Right lobe of liver (tissue), 6 donors: ENCODE measurements around the gene COL1A2. TPM values are rescaled to one million over a fixed set of nuclear protein-coding genes. Genes with fewer than 3 reads are reported as not detected.

ENCODE experiments used
- ATAC-seq, 4 donors: fragments of 200-7000 bp; cut with Tn5 transposase; one replicate each; pipeline ENCODE4 v1.9.1; 2020; ENCODE audit warnings: mild to moderate bottlenecking in 4 of 4, moderate library complexity in 4 of 4
- DNase-seq, 3 donors: peaks; one replicate each; pipeline ENCODE4 v3.0.0-alpha.2; 2020
- H3K27ac ChIP-seq, 3 donors: fragments of 200-600 bp; one replicate each; pipeline ENCODE4 v1.8.0; 2022
- H3K27me3 ChIP-seq, 2 donors: fragments of 200-600 bp; one replicate each; pipeline ENCODE4 v1.8.0; 2022
- H3K36me3 ChIP-seq, 4 donors: fragments of 200-600 bp; sonication (generic) in 1 of 4; one replicate each; pipeline versions ENCODE4 v1.5.1 to v1.8.0; 2017 to 2022; ENCODE audit warnings: control low read depth in 1 of 4
- H3K4me1 ChIP-seq, 4 donors: fragments of 200-600 bp; sonication (generic) in 1 of 4; one replicate each; pipeline versions ENCODE4 v1.5.1 to v1.8.0; 2017 to 2022; ENCODE audit warnings: control low read depth in 1 of 4
- H3K4me3 ChIP-seq, 3 donors: fragments of 200-600 bp; one replicate each; pipeline ENCODE4 v1.8.0; 2022
- H3K9me3 ChIP-seq, 4 donors: fragments of 200-600 bp; sonication (generic) in 1 of 4; one replicate each; pipeline versions ENCODE4 v1.5.1 to v1.8.0; 2017 to 2022; ENCODE audit warnings: control low read depth in 1 of 4
- POLR2A ChIP-seq: fragments of 450-650 bp; IDR thresholded peaks from one replicate; pipeline ENCODE4 v1.6.1; 2017; ENCODE audit warnings: antibody characterized with exemption, mild to moderate bottlenecking
- WGBS: methylation state at CpG from one replicate; pipeline ENCODE4 v1.1.6; 2018; ENCODE audit warnings: low coverage, low lambda C conversion rate; ENCODE audit not compliant: insufficient coverage; ENCODE audit errors: missing lambda C conversion rate; 5-methylcytosine and 5-hydroxymethylcytosine counted together
- intact Hi-C, 2 donors: fragments of 100-400 bp; cut with DNase I; formaldehyde crosslinking; loops; one replicate each; pipeline versions ENCODE4 v1.11.2 to v1.14.1; 2022
- total RNA-seq, 6 experiments: library from RNA; depleted of rRNA in 2 of 6; stranded (reverse); fragments of >200 nt in 2 of 6; fragmentation: NEBNext Ultra II Directional in 3 of 6; extraction: Animal tissue kit (Norgen Biotek cat#: 25700) in 3 of 6; gene quantifications; one replicate each; pipeline versions ENCODE4 v1.1.0 to v1.2.4, GENCODE V29; 2016 to 2023
- TF ChIP-seq, protein P1 (sequence below), 4 donors: fragments of 200-600 bp in 3 of 4; fragments of 450-650 bp in 1 of 4; IDR thresholded peaks; one replicate each; pipeline versions ENCODE4 v1.5.1 to v1.8.0; 2016 to 2022; ENCODE audit warnings: antibody characterized with exemption in 4 of 4, mild to moderate bottlenecking in 2 of 4
- donor health status: DM: no; HTN: yes; CAD: no.
- donor health status: DM: no; HTN: no; CAD: no.
- donor health status: DM: no; HTN: no; CAD: no.
- donor health status: DM: no; HTN: yes; CAD: no.
- donor health status: DM: no; HTN: yes; CAD: no.

COL1A2 gene
- total RNA-seq, 6 experiments from 2014 or later, result 5.6 to 49.8 (median 18.4) TPM

DNA sequence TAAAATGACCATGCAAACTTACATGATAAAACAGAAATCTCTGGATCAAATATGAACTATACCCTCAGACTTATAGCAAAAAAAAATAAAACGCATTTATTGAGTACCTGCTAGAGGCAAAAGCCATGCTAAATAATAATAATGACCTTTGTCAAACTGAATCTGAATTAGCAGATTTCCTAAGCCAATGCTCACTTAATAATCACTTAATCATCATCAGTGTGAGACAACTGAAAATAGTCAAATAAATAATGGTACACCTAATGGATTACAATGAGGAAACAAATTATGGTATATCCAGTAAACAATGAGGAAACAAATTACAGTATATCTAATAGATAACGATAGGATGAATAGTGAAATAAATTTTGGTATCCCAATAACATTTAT lies 37.6 kb downstream of the COL1A2 start:
- H3K4me1 ChIP-seq, result no peaks in the 10 kb centered on the region
- WGBS, result 49% methylated on average over 2 of the region's 2 CpGs
- DNase-seq, result no peak
- no peaks in the 10 kb centered on the region for H3K9me3 ChIP-seq
- no peak for TF ChIP-seq POLR2A
- TF ChIP-seq, protein P1, sequence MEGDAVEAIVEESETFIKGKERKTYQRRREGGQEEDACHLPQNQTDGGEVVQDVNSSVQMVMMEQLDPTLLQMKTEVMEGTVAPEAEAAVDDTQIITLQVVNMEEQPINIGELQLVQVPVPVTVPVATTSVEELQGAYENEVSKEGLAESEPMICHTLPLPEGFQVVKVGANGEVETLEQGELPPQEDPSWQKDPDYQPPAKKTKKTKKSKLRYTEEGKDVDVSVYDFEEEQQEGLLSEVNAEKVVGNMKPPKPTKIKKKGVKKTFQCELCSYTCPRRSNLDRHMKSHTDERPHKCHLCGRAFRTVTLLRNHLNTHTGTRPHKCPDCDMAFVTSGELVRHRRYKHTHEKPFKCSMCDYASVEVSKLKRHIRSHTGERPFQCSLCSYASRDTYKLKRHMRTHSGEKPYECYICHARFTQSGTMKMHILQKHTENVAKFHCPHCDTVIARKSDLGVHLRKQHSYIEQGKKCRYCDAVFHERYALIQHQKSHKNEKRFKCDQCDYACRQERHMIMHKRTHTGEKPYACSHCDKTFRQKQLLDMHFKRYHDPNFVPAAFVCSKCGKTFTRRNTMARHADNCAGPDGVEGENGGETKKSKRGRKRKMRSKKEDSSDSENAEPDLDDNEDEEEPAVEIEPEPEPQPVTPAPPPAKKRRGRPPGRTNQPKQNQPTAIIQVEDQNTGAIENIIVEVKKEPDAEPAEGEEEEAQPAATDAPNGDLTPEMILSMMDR (IDR thresholded peaks at IDR 0.05), result no peak
- H3K27me3 ChIP-seq, result no peaks in the 10 kb centered on the region
- no peaks in the 10 kb centered on the region for H3K36me3 ChIP-seq
- intact Hi-C loops, result no loop called here
- H3K27ac ChIP-seq, result no peak overlapping the region
- ATAC-seq, result no peak
- H3K4me3 ChIP-seq, result no peak overlapping the region

DNA sequence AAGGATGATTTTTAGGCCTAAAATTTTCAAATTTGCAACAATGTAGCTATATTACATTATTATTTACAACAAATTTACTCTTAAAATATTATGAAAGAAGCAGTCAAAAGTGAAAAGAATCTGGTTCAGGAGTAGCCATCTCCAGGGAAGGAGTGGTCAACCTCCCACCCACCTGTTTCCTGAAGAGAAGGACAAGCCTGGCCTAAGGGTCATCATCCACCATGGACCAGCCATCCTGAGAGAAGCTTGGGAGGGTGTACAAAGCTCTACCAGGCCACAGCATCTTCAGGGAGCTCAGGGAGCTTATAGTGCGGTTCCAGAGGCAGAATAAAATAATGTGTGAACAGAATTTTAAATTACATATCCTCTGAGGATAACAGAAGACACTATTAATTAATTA lies 38.1 kb downstream of the COL1A2 start:
- no peaks in the 10 kb centered on the region for H3K4me1 ChIP-seq
- intact Hi-C loops, result no loop called here
- 57% methylated on average over 1 of the region's 1 CpG for WGBS

DNA sequence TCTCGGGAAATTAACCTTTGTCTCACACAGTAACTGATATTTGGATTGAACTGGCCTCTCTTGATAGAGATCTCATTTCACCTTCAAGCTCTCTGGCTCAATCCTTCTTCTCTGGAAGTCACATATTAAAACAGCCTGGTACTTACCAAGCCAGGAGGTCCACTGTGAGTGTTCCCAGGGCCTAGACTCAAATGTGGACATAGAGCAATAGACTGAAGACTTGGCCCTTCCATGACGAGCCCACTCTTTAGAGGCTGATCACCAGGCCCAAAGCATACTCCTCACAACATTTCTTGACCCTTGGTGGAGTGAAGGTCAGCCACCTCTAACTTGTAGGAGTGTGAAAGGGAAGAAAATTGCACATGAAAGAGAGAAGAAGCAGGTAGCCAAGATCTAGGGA lies 38.5 kb downstream of the COL1A2 start:
- no peak for ATAC-seq
- WGBS, result 68% methylated on average over 2 of the region's 2 CpGs
- TF ChIP-seq POLR2A, result no peak
- TF ChIP-seq, protein P1 (IDR thresholded peaks at IDR 0.05), result no peak
- H3K4me1 ChIP-seq, result no peaks in the 10 kb centered on the region
- no peaks in the 10 kb centered on the region for H3K36me3 ChIP-seq
- no peak for DNase-seq
- H3K27me3 ChIP-seq, result no peaks in the 10 kb centered on the region
- H3K4me3 ChIP-seq, result no peak overlapping the region
- no peak overlapping the region for H3K27ac ChIP-seq
- no peaks in the 10 kb centered on the region for H3K9me3 ChIP-seq
- intact Hi-C loops, result no loop called here

More for the DNA sequence above, 38.1 kb downstream of the COL1A2 start:
- ATAC-seq (no peak), DNase-seq (no peak)
- Histone ChIP-seq H3K36me3 (no peaks in the 10 kb centered on the region), H3K27me3 (no peaks in the 10 kb centered on the region), H3K27ac (no peak overlapping the region), H3K9me3 (no peaks in the 10 kb centered on the region), H3K4me3 (no peak overlapping the region)
- TF ChIP-seq POLR2A, result no peak
- TF ChIP-seq, protein P1 (IDR thresholded peaks at IDR 0.05), result no peak

GRCh38 chr7:94434042-94434441 lies 39.3 kb downstream of the COL1A2 start:
- Histone ChIP-seq H3K27me3 (no peaks in the 10 kb centered on the region), H3K4me1 (no peaks in the 10 kb centered on the region), H3K27ac (no peak overlapping the region), H3K9me3 (no peaks in the 10 kb centered on the region), H3K4me3 (no peak overlapping the region), H3K36me3 (no peaks in the 10 kb centered on the region)
- no peak for TF ChIP-seq POLR2A
- TF ChIP-seq, protein P1 (IDR thresholded peaks at IDR 0.05), result no peak
- intact Hi-C loops, result no loop called here
- DNase-seq, result no peak
- ATAC-seq, result no peak
- WGBS, result 86% methylated on average over 2 of the region's 2 CpGs

DNA sequence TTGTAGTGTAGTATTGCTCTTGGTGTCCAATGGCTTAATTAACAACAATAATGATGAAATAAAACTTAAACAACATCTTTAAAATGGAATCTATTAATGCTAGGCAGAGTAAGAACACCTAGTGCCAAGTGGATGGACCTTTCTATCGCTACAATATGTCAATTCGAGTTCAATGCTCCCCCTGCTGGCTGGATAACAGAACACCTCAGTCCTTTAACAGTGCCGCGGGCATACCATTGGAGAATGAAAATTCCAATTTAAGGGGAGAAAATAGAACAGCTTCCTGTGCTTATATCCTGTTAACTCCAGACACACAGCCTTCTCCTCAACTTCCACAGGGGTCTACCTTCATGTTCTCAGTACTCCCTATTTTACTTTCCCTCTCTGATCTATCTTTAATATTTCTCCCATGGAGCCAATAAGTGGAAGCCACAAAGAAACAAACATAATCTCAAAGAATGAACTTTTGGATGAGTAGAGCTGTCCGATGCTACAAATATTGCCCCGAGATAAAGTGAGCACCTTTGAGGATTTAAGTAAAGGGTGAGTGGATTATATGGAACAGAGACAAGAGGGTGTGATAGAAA lies 41.4 kb downstream of the COL1A2 start:
- TF ChIP-seq POLR2A, result no peak
- TF ChIP-seq, protein P1 (IDR thresholded peaks at IDR 0.05), result peak; percentile 72 to 88 (median 82)
- H3K27me3 ChIP-seq, result no peaks in the 10 kb centered on the region
- 12% methylated on average over 6 of the region's 6 CpGs for WGBS
- intact Hi-C loops, result no loop called here
- no peaks in the 10 kb centered on the region for H3K4me1 ChIP-seq
- no peaks in the 10 kb centered on the region for H3K36me3 ChIP-seq
- no peaks in the 10 kb centered on the region for H3K9me3 ChIP-seq
- ATAC-seq, result peak; percentile 95 to 96 (median 96)
- no peak overlapping the region for H3K27ac ChIP-seq
- peak in 2 of 3 donors; percentile 41 to 73 for DNase-seq
- no peak overlapping the region for H3K4me3 ChIP-seq
